OCI-LY3 (cell line): ENCODE data around the gene EHF.
A peak's percentile ranks its signal among the peaks of the same experiment; 100 is the strongest.

Experiments used
- H2AFZ ChIP-seq: fragments of 200-600, 300-600 bp; shearing (Covaris generic); 2 replicates; pipeline ENCODE4 v1.6.0; 2014; ENCODE audit warnings: antibody characterized with exemption, low read depth, low read length
- H3K27ac ChIP-seq: fragments of 200-600, 300-600 bp; sonication (generic); 2 replicates; pipeline ENCODE4 v1.5.1; 2014; ENCODE audit warnings: mild to moderate bottlenecking, low read length, moderate library complexity, mixed read lengths
- H3K27me3 ChIP-seq: fragments of 200-600, 300-600 bp; sonication (generic); 2 replicates; pipeline ENCODE4 v1.6.1; 2014; ENCODE audit warnings: low read depth, low read length, mixed read lengths
- H3K36me3 ChIP-seq: fragments of 200-600, 300-600 bp; sonication (generic); replicated peaks from 2 replicates; pipeline ENCODE3; 2014; ENCODE audit warnings: low read depth, low read length, mixed read lengths
- H3K4me1 ChIP-seq: fragments of 300-600, 200-600 bp; sonication (generic); 2 replicates; pipeline ENCODE4 v1.6.1; 2014; ENCODE audit warnings: low read length, mixed read lengths
- H3K4me2 ChIP-seq: fragments of 200-600, 300-600 bp; sonication (generic); 2 replicates; pipeline ENCODE4 v1.6.1; 2014; ENCODE audit warnings: low read length, mixed read lengths
- H3K4me3 ChIP-seq: fragments of 300-600, 200-600 bp; sonication (generic); 2 replicates; pipeline ENCODE4 v1.5.1; 2014; ENCODE audit warnings: antibody characterized with exemption, mild to moderate bottlenecking, low read length, moderate library complexity
- H3K79me2 ChIP-seq: fragments of 300-600, 200-600 bp; shearing (Covaris generic); 2 replicates; pipeline ENCODE4 v1.6.1; 2014; ENCODE audit warnings: mild to moderate bottlenecking, low read length, mixed read lengths
- H3K9ac ChIP-seq: fragments of 300-600, 200-600 bp; shearing (Covaris generic); 2 replicates; pipeline ENCODE4 v1.6.0; 2014; ENCODE audit warnings: mild to moderate bottlenecking, low read length, moderate library complexity
- H3K9me3 ChIP-seq: fragments of 200-600, 300-600 bp; shearing (Covaris generic); 2 replicates; pipeline ENCODE4 v1.6.1; 2014; ENCODE audit warnings: low read length, mixed read lengths; ENCODE audit not compliant: insufficient read depth
- H4K20me1 ChIP-seq: fragments of 200-600, 300-600 bp; sonication (generic); 2 replicates; pipeline ENCODE4 v1.6.1; 2016; ENCODE audit warnings: low read length, mixed read lengths; ENCODE audit not compliant: insufficient read depth
- EZH2phosphoT487 ChIP-seq: fragments of 200-600 bp; shearing (Covaris generic); IDR thresholded peaks from 2 replicates; pipeline ENCODE4 v1.6.1; 2018; ENCODE audit warnings: antibody characterized with exemption, mixed run types, low read depth
- TF ChIP-seq, protein P1 (sequence below): fragments of 200-600, 300-600 bp; sonication (generic); IDR thresholded peaks from 2 replicates; pipeline ENCODE4 v1.5.1; 2014; ENCODE audit warnings: antibody characterized with exemption, low read length, low read depth

EHF gene

DNA sequence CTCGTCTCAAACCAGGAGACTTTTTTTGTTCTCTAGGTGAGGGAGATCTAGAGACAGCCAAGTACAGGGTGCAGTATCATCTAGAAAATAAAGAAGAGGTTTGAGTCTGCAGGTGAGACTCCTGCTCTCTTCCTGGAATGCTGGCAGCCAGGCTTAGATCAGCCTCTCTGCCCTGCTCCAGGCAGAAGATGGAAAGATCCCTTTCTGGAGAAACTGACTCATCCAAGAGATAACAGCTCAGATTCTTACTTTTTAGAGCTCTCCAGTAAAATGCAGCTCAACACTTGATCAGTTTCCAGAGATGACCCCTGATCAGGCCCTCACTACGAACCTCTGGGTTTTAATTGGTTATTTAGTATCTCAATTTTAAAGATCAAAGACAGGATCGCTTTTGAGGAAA, 44.6 kb upstream of the EHF start:
- no peaks in the 10 kb centered on the region for H3K36me3 ChIP-seq
- H3K9me3 ChIP-seq: no peaks in the 10 kb centered on the region
- no peak overlapping the region for H3K4me3 ChIP-seq
- no peaks in the 10 kb centered on the region for H3K4me1 ChIP-seq
- no peaks in the 10 kb centered on the region for H4K20me1 ChIP-seq
- no peaks in the 10 kb centered on the region for H3K79me2 ChIP-seq
- H3K27ac ChIP-seq: no peak overlapping the region
- H3K4me2 ChIP-seq: no peak overlapping the region
- peaks cover 67% of the 10 kb centered on the region for H3K27me3 ChIP-seq
- no peak overlapping the region for H2AFZ ChIP-seq
- no peak overlapping the region for H3K9ac ChIP-seq
- TF ChIP-seq, protein P1, sequence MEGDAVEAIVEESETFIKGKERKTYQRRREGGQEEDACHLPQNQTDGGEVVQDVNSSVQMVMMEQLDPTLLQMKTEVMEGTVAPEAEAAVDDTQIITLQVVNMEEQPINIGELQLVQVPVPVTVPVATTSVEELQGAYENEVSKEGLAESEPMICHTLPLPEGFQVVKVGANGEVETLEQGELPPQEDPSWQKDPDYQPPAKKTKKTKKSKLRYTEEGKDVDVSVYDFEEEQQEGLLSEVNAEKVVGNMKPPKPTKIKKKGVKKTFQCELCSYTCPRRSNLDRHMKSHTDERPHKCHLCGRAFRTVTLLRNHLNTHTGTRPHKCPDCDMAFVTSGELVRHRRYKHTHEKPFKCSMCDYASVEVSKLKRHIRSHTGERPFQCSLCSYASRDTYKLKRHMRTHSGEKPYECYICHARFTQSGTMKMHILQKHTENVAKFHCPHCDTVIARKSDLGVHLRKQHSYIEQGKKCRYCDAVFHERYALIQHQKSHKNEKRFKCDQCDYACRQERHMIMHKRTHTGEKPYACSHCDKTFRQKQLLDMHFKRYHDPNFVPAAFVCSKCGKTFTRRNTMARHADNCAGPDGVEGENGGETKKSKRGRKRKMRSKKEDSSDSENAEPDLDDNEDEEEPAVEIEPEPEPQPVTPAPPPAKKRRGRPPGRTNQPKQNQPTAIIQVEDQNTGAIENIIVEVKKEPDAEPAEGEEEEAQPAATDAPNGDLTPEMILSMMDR: no peak
- no peak for TF ChIP-seq EZH2phosphoT487

- H4K20me1 ChIP-seq: no peaks in the 10 kb centered on the region
- H3K4me2 ChIP-seq: no peak overlapping the region
- no peak overlapping the region for H2AFZ ChIP-seq
- H3K9me3 ChIP-seq: no peaks in the 10 kb centered on the region
- no peak overlapping the region for H3K4me3 ChIP-seq
- TF ChIP-seq, protein P1: no peak
- no peak for TF ChIP-seq EZH2phosphoT487
- H3K9ac ChIP-seq: no peak overlapping the region
- peaks cover 40% of the 10 kb centered on the region for H3K27me3 ChIP-seq
- no peaks in the 10 kb centered on the region for H3K36me3 ChIP-seq
- no peaks in the 10 kb centered on the region for H3K79me2 ChIP-seq
- H3K4me1 ChIP-seq: peaks cover 34% of the 10 kb centered on the region
- no peak overlapping the region for H3K27ac ChIP-seq
Measured at GRCh38 chr11:34583818-34584217, 37.1 kb upstream of the EHF start.

GRCh38 chr11:34585304-34585734, 35.6 kb upstream of the EHF start:
- peaks cover 34% of the 10 kb centered on the region for H3K4me1 ChIP-seq
- H3K79me2 ChIP-seq: no peaks in the 10 kb centered on the region
- H3K36me3 ChIP-seq: no peaks in the 10 kb centered on the region
- H3K27ac ChIP-seq: peak overlapping the region; percentile 64; the same call in 1 of the 2 replicates
- H3K9ac ChIP-seq: no peak overlapping the region
- H3K4me2 ChIP-seq: peak overlapping the region; percentile 60
- H3K27me3 ChIP-seq: peaks cover 25% of the 10 kb centered on the region
- H3K4me3 ChIP-seq: peak overlapping the region; percentile 43; the same call in 1 of the 2 replicates
- H2AFZ ChIP-seq: no peak overlapping the region
- no peaks in the 10 kb centered on the region for H4K20me1 ChIP-seq
- H3K9me3 ChIP-seq: no peaks in the 10 kb centered on the region
- TF ChIP-seq, protein P1: no peak
- no peak for TF ChIP-seq EZH2phosphoT487

DNA sequence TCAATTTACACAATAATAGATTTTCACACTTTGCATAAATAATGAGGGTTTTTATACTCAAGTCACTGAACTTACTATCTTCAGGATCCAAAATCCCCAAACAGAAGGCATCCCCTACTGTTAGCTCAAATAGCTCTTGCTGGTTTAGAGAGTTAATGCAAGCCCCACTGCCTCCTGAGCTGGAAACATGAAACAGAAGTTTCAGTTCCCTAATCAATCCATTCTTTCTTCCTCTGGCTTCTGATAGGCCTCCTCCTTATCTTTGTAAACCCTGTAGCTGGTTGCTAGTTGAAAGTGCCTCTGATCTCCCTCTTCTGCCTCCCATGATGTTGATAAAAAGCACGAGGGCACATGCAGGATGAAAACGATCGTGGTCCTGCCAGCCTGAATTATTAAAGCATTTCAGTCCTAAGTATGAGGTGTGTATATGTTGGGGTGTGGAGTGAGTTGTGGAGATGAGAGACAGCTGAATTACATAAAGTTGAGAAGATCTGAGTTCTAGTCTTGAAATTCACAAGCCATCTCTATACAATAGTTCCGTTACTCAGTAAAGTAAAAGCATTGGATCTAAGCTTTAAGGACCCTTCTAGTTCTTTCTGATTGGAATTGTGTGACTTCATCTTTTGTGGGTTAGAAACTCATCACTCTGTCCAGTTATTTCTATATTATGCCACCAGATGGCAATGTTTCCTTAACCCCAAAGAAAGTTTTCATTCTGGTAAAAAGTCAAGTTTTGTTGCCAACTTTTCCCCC, 35.0 kb upstream of the EHF start:
- TF ChIP-seq, protein P1: peak; percentile 87
- no peak for TF ChIP-seq EZH2phosphoT487
- Histone ChIP-seq H3K27me3 (peaks cover 19% of the 10 kb centered on the region), H3K4me1 (peaks cover 34% of the 10 kb centered on the region), H3K79me2 (no peaks in the 10 kb centered on the region), H3K4me3 (peak overlapping the region; percentile 45), H4K20me1 (no peaks in the 10 kb centered on the region), H3K27ac (peak overlapping the region; percentile 64), H3K9me3 (no peaks in the 10 kb centered on the region), H2AFZ (no peak overlapping the region), H3K9ac (peak overlapping the region; percentile 17; the same call in 1 of the 2 replicates), H3K4me2 (peak overlapping the region; percentile 60), H3K36me3 (no peaks in the 10 kb centered on the region)
